SK-N-SH (cell line): ENCODE measurements around the gene ADAR. TPM values are rescaled to one million over a fixed set of nuclear protein-coding genes. Genes with fewer than 3 reads are reported as not detected.

ENCODE experiments used
- CTCF ChIA-PET: fragments of 300-600, 350-600 bp; formaldehyde crosslinking; extraction: SDS; loops from one replicate; lab custom pipeline; 2021; lab: Yijun Ruan, JAX
- POLR2A ChIA-PET: fragments of 350-600 bp; sonication (Branson Sonifier 250); formaldehyde crosslinking; extraction: SDS; loops from one replicate; lab custom pipeline; 2020; ENCODE audit warnings: antibody characterized with exemption, inconsistent platforms; lab: Yijun Ruan, JAX
- DNase-seq: peaks from one replicate; pipeline ENCODE4 v3.0.0; 2012
- H2AFZ ChIP-seq: fragments of 200-600 bp; sonication (generic); 2 replicates; pipeline ENCODE4 v1.8.1; 2016; ENCODE audit warnings: antibody characterized with exemption, mild to moderate bottlenecking, low read depth
- H3F3A ChIP-seq: fragments of 200-600 bp; sonication (generic); replicated peaks from 2 replicates; pipeline ENCODE3; 2016; ENCODE audit warnings: antibody characterized with exemption, mild to moderate bottlenecking; ENCODE audit not compliant: insufficient read depth
- H3K27ac ChIP-seq, 2 experiments: fragments of 200-500 bp in 1 of 2; fragments of 200-600 bp in 1 of 2; sonication (Bioruptor generic) in 1 of 2; sonication (generic), shearing (Covaris generic) in 1 of 2; 2 replicates each; pipeline versions ENCODE4 v1.5.1 to v1.6.1; 2014 to 2016; ENCODE audit warnings: low read depth in 2 of 2, inconsistent platforms in 1 of 2, low read length in 1 of 2, mild to moderate bottlenecking in 1 of 2, mixed read lengths in 1 of 2
- H3K27me3 ChIP-seq: fragments of 200-600 bp; sonication (generic), shearing (Covaris generic); 2 replicates; pipeline ENCODE4 v1.6.1; 2016; ENCODE audit warnings: mixed run types; ENCODE audit not compliant: insufficient read depth
- H3K36me3 ChIP-seq, 2 experiments: fragments of 200-500 bp in 1 of 2; fragments of 200-600 bp in 1 of 2; sonication (Bioruptor generic) in 1 of 2; sonication (generic) in 1 of 2; replicated peaks in 1 of 2; 2 replicates each; pipeline versions ENCODE3 to v1.5.1; 2014 to 2016; ENCODE audit warnings: low read length in 1 of 2, mild to moderate bottlenecking in 1 of 2; ENCODE audit not compliant: insufficient read depth in 2 of 2, control insufficient read depth in 1 of 2
- H3K4me1 ChIP-seq, 2 experiments: fragments of 200-500 bp in 1 of 2; fragments of 200-600 bp in 1 of 2; sonication (Bioruptor generic) in 1 of 2; sonication (generic), shearing (Covaris generic) in 1 of 2; 2 replicates each; pipeline versions ENCODE4 v1.5.1 to v1.6.1; 2014 to 2016; ENCODE audit warnings: low read depth in 1 of 2, low read length in 1 of 2, mixed run types in 1 of 2; ENCODE audit not compliant: insufficient read depth in 2 of 2, control insufficient read depth in 1 of 2
- H3K4me2 ChIP-seq: fragments of 200-600 bp; sonication (generic), shearing (Covaris generic); 2 replicates; pipeline ENCODE4 v1.6.1; 2017; ENCODE audit warnings: mixed run types
- H3K4me3 ChIP-seq, 2 experiments: fragments of 200-500 bp in 1 of 2; fragments of 200-600 bp in 1 of 2; sonication (Bioruptor generic) in 1 of 2; sonication (generic), shearing (Covaris generic) in 1 of 2; 2 replicates each; pipeline versions ENCODE4 v1.5.1 to v1.8.1; 2014 to 2016; ENCODE audit warnings: low read depth in 2 of 2, inconsistent platforms in 1 of 2, low read length in 1 of 2, mild to moderate bottlenecking in 1 of 2, mixed read lengths in 1 of 2, moderate library complexity in 1 of 2
- H3K79me2 ChIP-seq: fragments of 200-600 bp; sonication (generic); 2 replicates; pipeline ENCODE4 v1.8.1; 2017; ENCODE audit warnings: mild to moderate bottlenecking; ENCODE audit not compliant: insufficient read depth
- H3K9ac ChIP-seq: fragments of 200-600 bp; sonication (generic); 2 replicates; pipeline ENCODE4 v1.6.1; 2017; ENCODE audit warnings: mixed run types
- H3K9me2 ChIP-seq: fragments of 200-600 bp; sonication (generic); 2 replicates; pipeline ENCODE4 v1.6.1; 2017; ENCODE audit warnings: mixed run types
- H3K9me3 ChIP-seq: fragments of 200-600 bp; sonication (generic); 2 replicates; pipeline ENCODE4 v1.6.1; 2017; ENCODE audit warnings: mixed run types, mild to moderate bottlenecking, moderate library complexity
- H4K20me1 ChIP-seq: fragments of 200-600 bp; sonication (generic); 2 replicates; pipeline ENCODE4 v1.6.1; 2017; ENCODE audit warnings: mild to moderate bottlenecking, mixed run types; ENCODE audit not compliant: insufficient read depth
- FOSL2 ChIP-seq: IDR thresholded peaks from 2 replicates; pipeline ENCODE4 v1.4.0; 2012; ENCODE audit warnings: low read depth, mild to moderate bottlenecking, moderate library complexity, borderline replicate concordance
- FOXJ3 ChIP-seq: sonication (generic); formaldehyde crosslinking; IDR thresholded peaks from 2 replicates; pipeline ENCODE4 v1.5.1; 2020; ENCODE audit warnings: mild to moderate bottlenecking, missing genetic modification reagents
- FOXM1 ChIP-seq: IDR thresholded peaks from 2 replicates; pipeline ENCODE4 v1.4.0; 2012; ENCODE audit warnings: low read depth, mild to moderate bottlenecking
- GABPA ChIP-seq: IDR thresholded peaks from 2 replicates; pipeline ENCODE4 v1.4.0; 2012; ENCODE audit warnings: low read depth, mild to moderate bottlenecking
- GATA2 ChIP-seq: sonication (generic); formaldehyde crosslinking; IDR thresholded peaks from 2 replicates; pipeline ENCODE4 v1.5.0; 2020; ENCODE audit warnings: mild to moderate bottlenecking, missing genetic modification reagents
- IRF3 ChIP-seq: fragments of 150-350 bp; IDR thresholded peaks from 2 replicates; pipeline ENCODE4 v1.6.1; 2016; ENCODE audit warnings: mild to moderate bottlenecking, low read depth, low read length
- JUND ChIP-seq: IDR thresholded peaks from 2 replicates; pipeline ENCODE4 v1.4.0; 2012
- MEF2A ChIP-seq: IDR thresholded peaks from 2 replicates; pipeline ENCODE4 v1.4.0; 2012; ENCODE audit warnings: low read depth, borderline replicate concordance
- MXI1 ChIP-seq: IDR thresholded peaks from 2 replicates; pipeline ENCODE4 v1.6.1; 2012; ENCODE audit warnings: mild to moderate bottlenecking, low read depth, low read length, improper control_type of control experiment
- NFIC ChIP-seq: IDR thresholded peaks from 2 replicates; pipeline ENCODE4 v1.4.0; 2012; ENCODE audit warnings: borderline replicate concordance
- PBX3 ChIP-seq: IDR thresholded peaks from 2 replicates; pipeline ENCODE4; 2012
- POLR2AphosphoS5 ChIP-seq: IDR thresholded peaks from 2 replicates; pipeline ENCODE4 v1.6.1; 2012; ENCODE audit warnings: low read depth, low read length
- RCOR1 ChIP-seq: fragments of 150-350 bp; IDR thresholded peaks from 2 replicates; pipeline ENCODE4 v1.6.1; 2017; ENCODE audit warnings: antibody characterized with exemption, low read length
- REST ChIP-seq: IDR thresholded peaks from 2 replicates; pipeline ENCODE4 v1.6.1; 2012; ENCODE audit warnings: mild to moderate bottlenecking, low read depth, low read length, moderate library complexity
- RXRA ChIP-seq: IDR thresholded peaks from 2 replicates; pipeline ENCODE4 v1.4.0; 2012; ENCODE audit warnings: low read depth, mild to moderate bottlenecking, borderline replicate concordance
- SIN3A ChIP-seq: IDR thresholded peaks from 2 replicates; pipeline ENCODE4 v1.6.1; 2012; ENCODE audit warnings: low read depth, mild to moderate bottlenecking, low read length, moderate library complexity, borderline replicate concordance
- TAF1 ChIP-seq: IDR thresholded peaks from 2 replicates; pipeline ENCODE4 v1.6.1; 2012; ENCODE audit warnings: low read depth, mild to moderate bottlenecking, low read length, moderate library complexity, borderline replicate concordance
- USF2 ChIP-seq: fragments of 150-350 bp; IDR thresholded peaks from 2 replicates; pipeline ENCODE4 v1.6.1; 2017; ENCODE audit warnings: antibody characterized with exemption, low read length, low read depth, borderline replicate concordance
- ZBTB33 ChIP-seq: IDR thresholded peaks from 2 replicates; pipeline ENCODE4 v1.4.0; 2012; ENCODE audit warnings: low read depth, borderline replicate concordance
- WGBS: methylation state at CpG from one replicate; pipeline ENCODE4 v1.1.6; 2017; ENCODE audit warnings: low lambda C conversion rate; 5-methylcytosine and 5-hydroxymethylcytosine counted together
- polyA plus RNA-seq, 3 experiments: library from polyadenylated mRNA; depleted of rRNA; stranded (reverse); fragments of >200 nt; gene quantifications; 2 replicates each; pipeline ENCODE4 v1.2.3, GENCODE V29; 2012

Gene ADAR
- polyA plus RNA-seq, 1 of the 3 experiments (the other 2 are of a cell fraction): 61.1 TPM

GRCh38 chr1:154591206-154591605 is 16.8 kb downstream of the ADAR start:
- CTCF ChIA-PET: interaction anchor here (0.6 to 1.3 kb wide), 5 partner anchors 10 to 287 kb away, joined by 3 to 4 read pairs (median 3); no protein-coding TSS in a partner anchor
- Histone ChIP-seq H2AFZ (no peak overlapping the region), H3K9me2 (no peaks in the 10 kb centered on the region), H3K27ac (no peak overlapping the region), H3F3A (peaks cover 3% of the 10 kb centered on the region), H3K36me3 (peaks cover 89 to 90% of the 10 kb centered on the region in 2 experiments), H3K27me3 (no peaks in the 10 kb centered on the region), H3K4me1 (no peaks in the 10 kb centered on the region), H3K9ac (no peak overlapping the region), H3K4me2 (no peak overlapping the region), H4K20me1 (peaks cover 13% of the 10 kb centered on the region), H3K9me3 (no peaks in the 10 kb centered on the region), H3K79me2 (peaks cover 22% of the 10 kb centered on the region), H3K4me3 (no peak overlapping the region)
- no peak for DNase-seq
- 96% methylated on average over 7 of the region's 7 CpGs for WGBS
- no peak for TF ChIP-seq NFIC
- no peak for TF ChIP-seq RCOR1
- no peak for TF ChIP-seq GATA2 (CRISPR knock-in tag)
- no peak for TF ChIP-seq FOXJ3 (CRISPR knock-in tag)
- no peak for TF ChIP-seq MXI1
- TF ChIP-seq JUND: no peak
- TF ChIP-seq FOXM1: no peak
- POLR2A ChIA-PET: interaction anchor here (0.6 kb wide), 1 partner anchor 69 kb away, joined by 5 read pairs; no protein-coding TSS in a partner anchor

GRCh38 chr1:154590756-154591155 is 17.2 kb downstream of the ADAR start:
- ChIA-PET POLR2A (interaction anchor here (0.6 to 0.8 kb wide), 2 partner anchors 23 to 69 kb away, joined by 3 to 5 read pairs; partner anchors contain the start of gene CHRNB2), CTCF (interaction anchor here (0.6 to 1.3 kb wide), 6 partner anchors 10 to 288 kb away, joined by 3 to 6 read pairs (median 3); no protein-coding TSS in a partner anchor)
- Histone ChIP-seq H3K9me3 (no peaks in the 10 kb centered on the region), H3K4me3 (no peak overlapping the region), H3K27me3 (no peaks in the 10 kb centered on the region), H3K9ac (no peak overlapping the region), H3K4me1 (no peaks in the 10 kb centered on the region; a peak in 1 of 4 replicates), H3K27ac (no peak overlapping the region), H3K79me2 (peaks cover 22% of the 10 kb centered on the region), H3K4me2 (no peak overlapping the region), H3K36me3 (peaks cover 91 to 93% of the 10 kb centered on the region in 2 experiments), H3K9me2 (no peaks in the 10 kb centered on the region), H2AFZ (no peak overlapping the region), H3F3A (peaks cover 3% of the 10 kb centered on the region), H4K20me1 (peaks cover 10% of the 10 kb centered on the region)
- 89% methylated on average over 5 of the region's 5 CpGs for WGBS
- no peak for DNase-seq
- TF ChIP-seq GABPA (no peak), POLR2AphosphoS5 (no peak), FOSL2 (no peak), FOXJ3 (CRISPR knock-in tag) (no peak), USF2 (no peak), PBX3 (no peak), TAF1 (no peak), SIN3A (no peak), REST (no peak), IRF3 (no peak), RXRA (no peak), ZBTB33 (no peak), FOXM1 (no peak), MEF2A (no peak), MXI1 (no peak)
